OCI-LY7 (cell line): ENCODE results near the gene RAPGEF5. TPM values are rescaled to one million over a fixed set of nuclear protein-coding genes. Genes with fewer than 3 reads are reported as not detected.

Experiments
- BruUV-seq: library from RNA; stranded (reverse); fragments of 400-500 nt; replicated peaks from 2 replicates; lab custom pipeline; 2021; lab: Mats Ljungman, UMichigan
- CTCF ChIA-PET: fragments of 300-600 bp; sonication (Branson Sonifier 250); formaldehyde crosslinking; loops from one replicate; lab custom pipeline; 2022; ENCODE audit warnings: antibody characterized with exemption; ENCODE audit not compliant: unreplicated experiment; lab: Charles Lee
- POLR2A ChIA-PET: fragments of 300-600 bp; sonication (Branson Sonifier 250); formaldehyde crosslinking; loops from one replicate; lab custom pipeline; 2022; ENCODE audit warnings: antibody characterized with exemption; lab: Charles Lee
- DNase-seq: peaks from one replicate; pipeline ENCODE4 v3.0.0-alpha.2; 2015; ENCODE audit warnings: low spot score
- H2AFZ ChIP-seq: fragments of 200-600 bp; sonication (generic), shearing (Covaris generic); 2 replicates; pipeline ENCODE4 v1.6.1; 2014; ENCODE audit warnings: mild to moderate bottlenecking, antibody characterized with exemption, low read length, moderate library complexity
- H3K27ac ChIP-seq: fragments of 200-600 bp; sonication (generic); 2 replicates; pipeline ENCODE4 v1.5.1; 2014; ENCODE audit warnings: mixed run types, low read depth, mild to moderate bottlenecking, moderate library complexity, low read length, inconsistent platforms; ENCODE audit not compliant: poor library complexity, severe bottlenecking
- H3K36me3 ChIP-seq: fragments of 200-600 bp; sonication (generic); 2 replicates; pipeline ENCODE4 v1.6.1; 2014; ENCODE audit warnings: mild to moderate bottlenecking, antibody characterized with exemption, low read length, moderate library complexity, mixed read lengths; ENCODE audit not compliant: insufficient read depth
- H3K4me1 ChIP-seq: fragments of 200-600 bp; sonication (generic); 2 replicates; pipeline ENCODE4 v1.5.1; 2014; ENCODE audit warnings: mild to moderate bottlenecking, low read length; ENCODE audit not compliant: insufficient read depth, poor library complexity, severe bottlenecking
- H3K4me2 ChIP-seq: fragments of 200-600 bp; sonication (generic); 2 replicates; pipeline ENCODE4 v1.6.1; 2014; ENCODE audit warnings: mild to moderate bottlenecking, low read length
- H3K4me3 ChIP-seq: fragments of 200-600 bp; sonication (generic); 2 replicates; pipeline ENCODE4 v1.5.1; 2014; ENCODE audit warnings: mild to moderate bottlenecking, low read depth, low read length; ENCODE audit not compliant: poor library complexity, severe bottlenecking
- H3K79me2 ChIP-seq: fragments of 200-600 bp; sonication (generic); 2 replicates; pipeline ENCODE4 v1.6.1; 2016; ENCODE audit warnings: low read depth, mild to moderate bottlenecking, low read length, moderate library complexity, mixed read lengths; ENCODE audit not compliant: insufficient read depth
- H3K9me2 ChIP-seq: fragments of 200-600 bp; sonication (generic); 2 replicates; pipeline ENCODE4 v1.6.1; 2016; ENCODE audit warnings: mild to moderate bottlenecking, low read length, mixed read lengths; ENCODE audit not compliant: insufficient read depth
- H3K9me3 ChIP-seq: fragments of 200-600 bp; sonication (generic); 2 replicates; pipeline ENCODE4 v1.6.1; 2014; ENCODE audit warnings: mild to moderate bottlenecking, mixed run types, low read length, mixed read lengths
- H4K20me1 ChIP-seq: fragments of 200-600 bp; sonication (generic); 2 replicates; pipeline ENCODE4 v1.6.1; 2014; ENCODE audit warnings: mild to moderate bottlenecking, antibody characterized with exemption, low read length, moderate library complexity, mixed read lengths; ENCODE audit not compliant: insufficient read depth
- EZH2phosphoT487 ChIP-seq: fragments of 200-600 bp; sonication (generic); IDR thresholded peaks from 2 replicates; pipeline ENCODE4 v1.6.1; 2018; ENCODE audit warnings: low read depth, borderline replicate concordance, mild to moderate bottlenecking, mixed run types, antibody characterized with exemption, low read length, moderate library complexity, mixed read lengths
- intact Hi-C: fragments of 100-400 bp; cut with micrococcal nuclease; formaldehyde crosslinking; loops from one replicate; pipeline ENCODE4 v1.10.0; 2022; ENCODE audit not compliant: unreplicated experiment
- total RNA-seq, 2 experiments: library from RNA; depleted of rRNA in 1 of 2; stranded (reverse); fragments of >200 nt in 1 of 2; shearing (Covaris generic) in 1 of 2; gene quantifications; 2 replicates each; pipeline ENCODE4 v1.2.3, GENCODE V29; 2014 to 2022
- TF ChIP-seq, protein P1 (sequence below): fragments of 200-600 bp; sonication (generic); conservative IDR thresholded peaks from 2 replicates; pipeline ENCODE4 v1.5.1; 2014; ENCODE audit warnings: mild to moderate bottlenecking, antibody characterized with exemption, low read length, moderate library complexity, mixed read lengths

Gene RAPGEF5
- total RNA-seq, 2 experiments from 2014 or later, result 114 to 115 TPM

DNA sequence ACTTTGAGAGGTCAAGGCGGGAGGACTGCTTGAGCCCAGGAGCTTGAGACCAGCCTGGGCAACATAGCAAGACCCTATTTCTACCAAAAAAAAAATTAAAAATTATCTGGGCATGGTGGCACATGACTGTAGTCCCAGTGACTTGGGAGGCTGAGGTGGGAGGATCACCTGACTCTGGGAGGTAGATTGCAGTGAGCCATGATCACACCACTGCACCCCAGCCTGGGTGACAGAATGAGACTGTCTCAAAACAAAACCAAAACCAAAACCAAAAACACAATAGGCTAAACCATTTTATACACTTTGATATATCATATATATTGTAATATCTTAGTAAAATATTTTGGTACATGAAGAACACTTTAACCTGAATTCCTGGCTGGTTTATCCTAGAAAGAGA lies 101.6 kb downstream of the RAPGEF5 start:
- ChIA-PET POLR2A (interaction anchor here (1.0 kb wide), 1 partner anchor 24 kb away, joined by 3 read pairs; no protein-coding TSS in a partner anchor), CTCF (no interaction called here)
- Histone ChIP-seq H3K79me2 (peaks cover 7% of the 10 kb centered on the region; the same call in 1 of the 2 replicates), H3K9me3 (no peaks in the 10 kb centered on the region), H3K36me3 (peaks cover 87% of the 10 kb centered on the region), H3K4me1 (no peaks in the 10 kb centered on the region), H3K27ac (no peak overlapping the region), H4K20me1 (no peaks in the 10 kb centered on the region), H3K4me3 (no peak overlapping the region), H2AFZ (no peak overlapping the region), H3K9me2 (no peaks in the 10 kb centered on the region), H3K4me2 (no peak overlapping the region)
- no TSS peak for BruUV-seq
- intact Hi-C loops, result no loop called here
- TF ChIP-seq, protein P1, sequence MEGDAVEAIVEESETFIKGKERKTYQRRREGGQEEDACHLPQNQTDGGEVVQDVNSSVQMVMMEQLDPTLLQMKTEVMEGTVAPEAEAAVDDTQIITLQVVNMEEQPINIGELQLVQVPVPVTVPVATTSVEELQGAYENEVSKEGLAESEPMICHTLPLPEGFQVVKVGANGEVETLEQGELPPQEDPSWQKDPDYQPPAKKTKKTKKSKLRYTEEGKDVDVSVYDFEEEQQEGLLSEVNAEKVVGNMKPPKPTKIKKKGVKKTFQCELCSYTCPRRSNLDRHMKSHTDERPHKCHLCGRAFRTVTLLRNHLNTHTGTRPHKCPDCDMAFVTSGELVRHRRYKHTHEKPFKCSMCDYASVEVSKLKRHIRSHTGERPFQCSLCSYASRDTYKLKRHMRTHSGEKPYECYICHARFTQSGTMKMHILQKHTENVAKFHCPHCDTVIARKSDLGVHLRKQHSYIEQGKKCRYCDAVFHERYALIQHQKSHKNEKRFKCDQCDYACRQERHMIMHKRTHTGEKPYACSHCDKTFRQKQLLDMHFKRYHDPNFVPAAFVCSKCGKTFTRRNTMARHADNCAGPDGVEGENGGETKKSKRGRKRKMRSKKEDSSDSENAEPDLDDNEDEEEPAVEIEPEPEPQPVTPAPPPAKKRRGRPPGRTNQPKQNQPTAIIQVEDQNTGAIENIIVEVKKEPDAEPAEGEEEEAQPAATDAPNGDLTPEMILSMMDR, result no peak
- no peak for TF ChIP-seq EZH2phosphoT487
- no peak for DNase-seq

- no TSS peak for BruUV-seq
- no peak overlapping the region for H2AFZ ChIP-seq
- H3K4me2 ChIP-seq, result no peak overlapping the region
- no peak overlapping the region for H3K4me3 ChIP-seq
- no peaks in the 10 kb centered on the region for H3K9me2 ChIP-seq
- no peaks in the 10 kb centered on the region for H3K9me3 ChIP-seq
- no peaks in the 10 kb centered on the region for H3K4me1 ChIP-seq
- H3K36me3 ChIP-seq, result peaks cover 89% of the 10 kb centered on the region
- ChIA-PET POLR2A (interaction anchor here (1.0 to 1.3 kb wide), 2 partner anchors 31 to 37 kb away, joined by 3 to 4 read pairs; no protein-coding TSS in a partner anchor), CTCF (no interaction called here)
- TF ChIP-seq, protein P1, result no peak
- no peak for TF ChIP-seq EZH2phosphoT487
- H3K79me2 ChIP-seq, result peaks cover 6% of the 10 kb centered on the region; the same call in 1 of the 2 replicates
- no peak for DNase-seq
- H3K27ac ChIP-seq, result no peak overlapping the region
- H4K20me1 ChIP-seq, result no peaks in the 10 kb centered on the region
- intact Hi-C loops, result no loop called here
Observed at GRCh38 chr7:22252936-22253536, 103.9 kb downstream of the RAPGEF5 start.

GRCh38 chr7:22252016-22252415 lies 104.9 kb downstream of the RAPGEF5 start:
- no peak overlapping the region for H3K27ac ChIP-seq
- TF ChIP-seq, protein P1, result no peak
- TF ChIP-seq EZH2phosphoT487, result no peak
- BruUV-seq, result no TSS peak
- H2AFZ ChIP-seq, result no peak overlapping the region
- no peak overlapping the region for H3K4me2 ChIP-seq
- CTCF ChIA-PET, result no interaction called here
- H3K4me1 ChIP-seq, result no peaks in the 10 kb centered on the region
- POLR2A ChIA-PET, result interaction anchor here (0.6 to 0.7 kb wide), 2 partner anchors 24 to 97 kb away, joined by 3 to 7 read pairs; no protein-coding TSS in a partner anchor
- H3K4me3 ChIP-seq, result no peak overlapping the region
- peaks cover 89% of the 10 kb centered on the region for H3K36me3 ChIP-seq
- DNase-seq, result no peak
- intact Hi-C loops, result no loop called here
- 0 out of 2 replicates have a peak, but pooled peaks cover 4% of the 10 kb centered on the region for H3K9me3 ChIP-seq
- H3K79me2 ChIP-seq, result no peaks in the 10 kb centered on the region
- no peaks in the 10 kb centered on the region for H4K20me1 ChIP-seq
- H3K9me2 ChIP-seq, result no peaks in the 10 kb centered on the region
